H1 (cell line): ENCODE measurements around the gene PID1. TPM values are rescaled to one million over a fixed set of nuclear protein-coding genes. Genes with fewer than 3 reads are reported as not detected.

Experiments used
- CTCF ChIA-PET: fragments of 300-600 bp; sonication (Branson Sonifier 250); formaldehyde crosslinking; loops from one replicate; lab custom pipeline; 2021; ENCODE audit not compliant: partially characterized antibody; lab: Charles Lee
- POLR2A ChIA-PET: fragments of 300-600 bp; sonication (Branson Sonifier 250); formaldehyde crosslinking; loops from one replicate; lab custom pipeline; 2021; ENCODE audit warnings: inconsistent platforms; ENCODE audit not compliant: partially characterized antibody; lab: Charles Lee
- DNase-seq, 2 experiments: peaks; one replicate each; pipeline versions ENCODE4 v3.0.0 to v3.0.0-alpha.2; 2010 to 2022; ENCODE audit warnings: low spot score in 2 of 2, low read depth in 1 of 2, mixed read lengths in 1 of 2
- FAIRE-seq: peaks from 2 replicates; lab custom pipeline; 2011; peaks lifted over from hg19 to GRCh38; lab: Jason Lieb, UNC
- H2AFZ ChIP-seq: 2 replicates; pipeline ENCODE4 v1.8.1; 2012; ENCODE audit warnings: low read length, inconsistent platforms
- H2AK5ac ChIP-seq: 2 replicates; pipeline ENCODE4 v1.6.1; 2013; ENCODE audit warnings: low read depth, low read length
- H2BK120ac ChIP-seq: replicated peaks from 2 replicates; pipeline ENCODE3; 2013; ENCODE audit warnings: low read depth, low read length, inconsistent platforms
- H2BK12ac ChIP-seq: 2 replicates; pipeline ENCODE4 v1.6.1; 2013; ENCODE audit warnings: low read depth, low read length
- H2BK15ac ChIP-seq: 2 replicates; pipeline ENCODE4 v1.6.1; 2013; ENCODE audit warnings: low read length
- H2BK20ac ChIP-seq: 2 replicates; pipeline ENCODE4 v1.6.1; 2013; ENCODE audit warnings: low read length
- H2BK5ac ChIP-seq: 2 replicates; pipeline ENCODE4 v1.6.1; 2013; ENCODE audit warnings: low read depth, low read length
- H3K14ac ChIP-seq: 2 replicates; pipeline ENCODE4 v1.6.1; 2013; ENCODE audit warnings: inconsistent platforms; ENCODE audit not compliant: insufficient read length
- H3K18ac ChIP-seq: 2 replicates; pipeline ENCODE4 v1.6.1; 2013; ENCODE audit warnings: low read length; ENCODE audit errors: extremely low read depth
- H3K23ac ChIP-seq: 2 replicates; pipeline ENCODE4 v1.6.1; 2013; ENCODE audit warnings: inconsistent platforms; ENCODE audit not compliant: insufficient read length
- H3K23me2 ChIP-seq: 2 replicates; pipeline ENCODE4 v1.6.1; 2013; ENCODE audit warnings: low read depth, low read length
- H3K27ac ChIP-seq: 2 replicates; pipeline ENCODE4 v1.6.1; 2011; ENCODE audit warnings: low read depth, low read length, inconsistent platforms
- H3K27me3 ChIP-seq, 4 experiments: replicated peaks in 1 of 4; 1 replicate in 1 of 4; 2 replicates in 3 of 4; pipeline versions ENCODE4 v1.6.1 to v1.8.1; 2011 to 2013; ENCODE audit warnings: low read length in 3 of 4, mild to moderate bottlenecking in 3 of 4, inconsistent platforms in 2 of 4, mixed read lengths in 2 of 4, moderate library complexity in 1 of 4; ENCODE audit not compliant: control insufficient read depth in 3 of 4, insufficient read depth in 3 of 4; ENCODE audit errors: extremely low read depth in 1 of 4
- H3K36me3 ChIP-seq, 4 experiments: 2 replicates each; pipeline versions ENCODE4 v1.6.1 to v1.8.1; 2011 to 2013; ENCODE audit warnings: mild to moderate bottlenecking in 4 of 4, low read length in 3 of 4, moderate library complexity in 2 of 4, control low read depth in 1 of 4, inconsistent platforms in 1 of 4; ENCODE audit not compliant: insufficient read depth in 4 of 4, control insufficient read depth in 2 of 4
- H3K4ac ChIP-seq: replicated peaks from 2 replicates; pipeline ENCODE3; 2013; ENCODE audit warnings: low read length, low read depth, mixed read lengths, inconsistent platforms; ENCODE audit not compliant: insufficient read length
- H3K4me1 ChIP-seq, 4 experiments: replicated peaks in 1 of 4; 1 replicate in 1 of 4; 2 replicates in 3 of 4; pipeline versions ENCODE4 v1.6.1 to v1.8.1; 2011 to 2013; ENCODE audit warnings: low read length in 3 of 4, inconsistent platforms in 2 of 4, mixed read lengths in 1 of 4; ENCODE audit not compliant: insufficient read depth in 4 of 4, control insufficient read depth in 3 of 4
- H3K4me2 ChIP-seq, 2 experiments: 2 replicates each; pipeline versions ENCODE4 v1.6.1 to v1.8.1; 2011 to 2013; ENCODE audit warnings: low read depth in 2 of 2, low read length in 2 of 2, control low read depth in 1 of 2, inconsistent platforms in 1 of 2, mild to moderate bottlenecking in 1 of 2; ENCODE audit not compliant: insufficient read depth in 1 of 2
- H3K4me3 ChIP-seq, 4 experiments: fragments of 200-600, 300-600 bp in 1 of 4; sonication (generic), shearing (Covaris generic), sonication (Bioruptor Twin) in 1 of 4; 2 replicates each; pipeline versions ENCODE4 v1.5.1 to v1.8.1; 2011 to 2016; ENCODE audit warnings: low read length in 4 of 4, low read depth in 3 of 4, control low read depth in 2 of 4, inconsistent platforms in 2 of 4, mild to moderate bottlenecking in 2 of 4, mixed read lengths in 1 of 4, moderate library complexity in 1 of 4; ENCODE audit not compliant: insufficient read depth in 2 of 4; ENCODE audit errors: extremely low read depth in 1 of 4
- H3K56ac ChIP-seq: replicated peaks from 2 replicates; pipeline ENCODE3; 2013; ENCODE audit warnings: low read depth, mild to moderate bottlenecking, mixed read lengths, low read length, inconsistent platforms; ENCODE audit not compliant: insufficient read length
- H3K79me1 ChIP-seq: 2 replicates; pipeline ENCODE4 v1.6.1; 2013; ENCODE audit warnings: low read depth, low read length, control low read depth
- H3K79me2 ChIP-seq, 2 experiments: 2 replicates each; pipeline versions ENCODE4 v1.6.1 to v1.8.1; 2012 to 2013; ENCODE audit warnings: low read length in 2 of 2, mild to moderate bottlenecking in 2 of 2, inconsistent platforms in 1 of 2; ENCODE audit not compliant: insufficient read depth in 2 of 2, control insufficient read depth in 1 of 2
- H3K9ac ChIP-seq, 4 experiments: replicated peaks in 1 of 4; 1 replicate in 1 of 4; 2 replicates in 3 of 4; pipeline versions ENCODE4 v1.6.1 to v1.8.1; 2011 to 2013; ENCODE audit warnings: low read depth in 3 of 4, low read length in 3 of 4, control low read depth in 2 of 4, mild to moderate bottlenecking in 2 of 4, moderate library complexity in 2 of 4, inconsistent platforms in 1 of 4; ENCODE audit errors: extremely low read depth in 1 of 4
- H3K9me3 ChIP-seq, 2 experiments: 2 replicates each; pipeline versions ENCODE4 v1.6.1 to v1.8.1; 2012 to 2013; ENCODE audit warnings: mild to moderate bottlenecking in 2 of 2, moderate library complexity in 2 of 2, control low read depth in 1 of 2, inconsistent platforms in 1 of 2, low read depth in 1 of 2, low read length in 1 of 2, mixed read lengths in 1 of 2; ENCODE audit not compliant: insufficient read depth in 2 of 2
- H4K20me1 ChIP-seq, 2 experiments: replicated peaks in 1 of 2; 2 replicates each; pipeline versions ENCODE3 to v1.8.1; 2011 to 2013; ENCODE audit warnings: inconsistent platforms in 2 of 2, low read length in 2 of 2, mild to moderate bottlenecking in 1 of 2; ENCODE audit not compliant: insufficient read depth in 2 of 2, control insufficient read depth in 1 of 2
- H4K5ac ChIP-seq: 2 replicates; pipeline ENCODE4 v1.6.1; 2013; ENCODE audit warnings: low read length, low read depth, mixed read lengths, inconsistent platforms; ENCODE audit not compliant: insufficient read length
- H4K8ac ChIP-seq: 2 replicates; pipeline ENCODE4 v1.8.0; 2013; ENCODE audit warnings: mild to moderate bottlenecking, moderate library complexity, low read length, inconsistent platforms; ENCODE audit not compliant: insufficient read depth; ENCODE audit errors: extremely low read depth
- H4K91ac ChIP-seq: replicated peaks from 2 replicates; pipeline ENCODE3; 2013; ENCODE audit warnings: low read length, mixed read lengths, inconsistent platforms; ENCODE audit not compliant: insufficient read length
- YY1 ChIP-seq: IDR thresholded peaks from 2 replicates; pipeline ENCODE4 v1.6.1; 2011; ENCODE audit warnings: low read depth, mild to moderate bottlenecking, low read length
- WGBS, 2 experiments: shearing (Covaris generic) in 1 of 2; methylation state at CpG; one replicate each; pipeline versions ENCODE4 v1.1.6 to v1.1.7; 2013 to 2015; ENCODE audit warnings: low lambda C conversion rate in 2 of 2, mixed read lengths in 2 of 2, inconsistent platforms in 1 of 2, low coverage in 1 of 2, missing lambda C conversion rate in 1 of 2; ENCODE audit not compliant: insufficient replicate concordance in 2 of 2, insufficient coverage in 1 of 2, insufficient read length in 1 of 2; ENCODE audit errors: extremely low coverage in 1 of 2, missing lambda C conversion rate in 1 of 2; 5-methylcytosine and 5-hydroxymethylcytosine counted together
- polyA plus RNA-seq, 7 experiments: library from polyadenylated mRNA; depleted of rRNA in 3 of 7; stranded (reverse) in 5 of 7; unstranded in 2 of 7; fragments of >200 nt in 5 of 7; fragments of 200-250 nt in 2 of 7; gene quantifications; 1 replicate in 5 of 7; 2 replicates in 1 of 7; 4 replicates in 1 of 7; pipeline versions ENCODE4 v1.2.1 to v1.2.3, GENCODE V29; 2011 to 2013; ENCODE audit warnings: missing spikeins in 2 of 7, mixed read lengths in 2 of 7
- total RNA-seq: library from RNA; stranded (reverse); fragmentation: NEBNext Ultra II Directional; extraction: Animal tissue kit (Norgen Biotek cat#: 25700); gene quantifications from 2 replicates; pipeline ENCODE4 v1.2.1, GENCODE V29; 2021

The PID1 gene
- total and polyA plus RNA-seq, 2 of the 8 experiments (the other 6 are each of a cell fraction or from before 2014, with no cell fraction given), result 1.5 to 3.3 TPM

DNA sequence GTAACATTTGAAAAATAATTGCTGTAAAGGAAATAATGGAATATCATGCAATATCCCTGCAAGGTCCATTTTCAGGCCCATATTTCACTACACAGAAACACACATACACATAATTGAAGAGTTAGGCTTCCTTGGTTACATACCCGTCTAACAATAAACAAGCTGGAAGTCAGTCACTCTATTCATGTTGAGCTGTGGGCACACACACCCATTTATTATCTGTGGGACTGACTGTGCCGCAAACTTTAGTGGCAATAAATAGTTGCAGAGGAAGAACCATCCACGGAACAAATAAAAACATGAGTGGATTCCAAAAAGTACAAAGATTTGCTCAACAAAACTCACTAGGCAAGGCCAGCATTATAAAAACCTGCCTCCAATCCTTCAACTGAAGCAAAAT lies 24.8 kb downstream of the PID1 start:
- CTCF ChIA-PET, result no interaction called here
- Histone ChIP-seq H3K27me3 (no peaks in the 10 kb centered on the region), H3K4me1 (peaks cover 0 to 7% (median 0%) of the 10 kb centered on the region in 4 experiments; a peak in 1 of 7 replicates), H3K27ac (no peak overlapping the region), H4K8ac (no peak overlapping the region)
- 91% methylated on average over 3 of the region's 3 CpGs; no CpG with 5 or more reads in 1 of the 2 experiments for WGBS, 2 experiments
- no peak for TF ChIP-seq YY1
- TF ChIP-seq, all 59 proteins: peak for 0
- Histone ChIP-seq H3K36me3 (no peaks in the 10 kb centered on the region; a peak in 1 of 8 replicates), H3K4ac (no peak overlapping the region), H3K4me3 (no peak overlapping the region), H3K56ac (no peak overlapping the region), H2BK120ac (no peak overlapping the region), H2AK5ac (no peak overlapping the region), H2BK20ac (no peak overlapping the region), H2BK5ac (no peak overlapping the region), H3K79me2 (no peaks in the 10 kb centered on the region), H3K14ac (no peak overlapping the region), H2BK15ac (no peak overlapping the region), H4K5ac (no peak overlapping the region), H3K9ac (no peak overlapping the region), H3K23ac (no peak overlapping the region), H3K79me1 (no peaks in the 10 kb centered on the region), H4K20me1 (no peaks in the 10 kb centered on the region), H3K18ac (no peak overlapping the region), H2AFZ (no peak overlapping the region), H2BK12ac (no peak overlapping the region), H4K91ac (no peak overlapping the region), H3K23me2 (no peaks in the 10 kb centered on the region), H3K4me2 (no peak overlapping the region), H3K9me3 (peaks cover 2 to 4% of the 10 kb centered on the region in 2 experiments; a peak in 2 of 4 replicates)
- POLR2A ChIA-PET, result interaction anchor here (1.0 kb wide), 1 partner anchor 15 kb away, joined by 3 read pairs; no protein-coding TSS in a partner anchor
- DNase-seq, result no peak
- FAIRE-seq, result no peak
